Common myeloid progenitor, CD34-positive (primary cell): Measurements from ENCODE around the gene AP3B1.

Source experiments
- CTCF ChIA-PET: fragments of 350-600 bp; sonication (Branson Sonifier 250); formaldehyde crosslinking; loops from one replicate; lab custom pipeline; 2021; ENCODE audit warnings: antibody characterized with exemption; lab: Charles Lee
- POLR2A ChIA-PET: fragments of 350-600 bp; sonication (Branson Sonifier 250); formaldehyde crosslinking; loops from one replicate; lab custom pipeline; 2021; ENCODE audit warnings: antibody characterized with exemption; lab: Charles Lee
- DNase-seq, 3 donors: peaks; one replicate each; pipeline versions ENCODE4 v3.0.0 to v3.0.0-alpha.2; 2013
- H3K27ac ChIP-seq, 2 experiments: 1 replicate in 1 of 2; 2 replicates in 1 of 2; pipeline ENCODE4 v1.7.0; 2013; ENCODE audit warnings: inconsistent platforms in 2 of 2, low read length in 2 of 2, mild to moderate bottlenecking in 2 of 2, low read depth in 1 of 2, moderate library complexity in 1 of 2; ENCODE audit not compliant: severe bottlenecking in 2 of 2, insufficient read depth in 1 of 2, poor library complexity in 1 of 2
- H3K27me3 ChIP-seq, 5 experiments: replicated peaks in 2 of 5; 1 replicate in 3 of 5; 2 replicates in 2 of 5; pipeline versions ENCODE4 v1.6.1 to v1.7.0; 2013; ENCODE audit warnings: low read length in 4 of 5, mild to moderate bottlenecking in 2 of 5, moderate library complexity in 2 of 5, inconsistent platforms in 1 of 5; ENCODE audit not compliant: insufficient read depth in 5 of 5, control insufficient read depth in 4 of 5
- H3K36me3 ChIP-seq, 4 experiments: 1 replicate in 2 of 4; 2 replicates in 2 of 4; pipeline versions ENCODE4 v1.6.1 to v1.7.0; 2013; ENCODE audit warnings: low read length in 3 of 4, control low read depth in 1 of 4, mild to moderate bottlenecking in 1 of 4; ENCODE audit not compliant: control insufficient read depth in 4 of 4, insufficient read depth in 4 of 4
- H3K4me1 ChIP-seq, 4 experiments: 1 replicate in 3 of 4; 2 replicates in 1 of 4; pipeline versions ENCODE4 v1.6.1 to v1.7.1; 2013; ENCODE audit warnings: low read length in 3 of 4, mild to moderate bottlenecking in 3 of 4, control low read depth in 1 of 4, inconsistent platforms in 1 of 4, moderate library complexity in 1 of 4; ENCODE audit not compliant: control insufficient read depth in 4 of 4, insufficient read depth in 4 of 4; ENCODE audit errors: control extremely low read depth in 1 of 4
- H3K4me3 ChIP-seq, 7 experiments: 1 replicate in 4 of 7; 2 replicates in 3 of 7; pipeline versions ENCODE4 v1.5.1 to v1.7.0; 2013; ENCODE audit warnings: mild to moderate bottlenecking in 7 of 7, low read length in 6 of 7, moderate library complexity in 6 of 7, inconsistent platforms in 2 of 7, low read depth in 2 of 7, control low read depth in 1 of 7; ENCODE audit not compliant: insufficient read depth in 4 of 7, control insufficient read depth in 1 of 7; ENCODE audit errors: extremely low read depth in 1 of 7
- H3K9me3 ChIP-seq, 5 experiments: 1 replicate in 4 of 5; 2 replicates in 1 of 5; pipeline versions ENCODE4 v1.6.1 to v1.7.1; 2013; ENCODE audit warnings: low read length in 4 of 5, mild to moderate bottlenecking in 2 of 5, inconsistent platforms in 1 of 5, low read depth in 1 of 5, moderate library complexity in 1 of 5; ENCODE audit not compliant: control insufficient read depth in 4 of 5, insufficient read depth in 2 of 5; ENCODE audit errors: control extremely low read depth in 1 of 5
- WGBS: methylation state at CpG from one replicate; pipeline ENCODE4 v1.1.5; 2013; ENCODE audit not compliant: insufficient coverage; 5-methylcytosine and 5-hydroxymethylcytosine counted together

AP3B1 gene

GRCh38 chr5:78000191-78000590 lies 294.3 kb downstream of the AP3B1 start:
- Histone ChIP-seq H3K9me3 (no peaks in the 10 kb centered on the region), H3K4me3 (no peak overlapping the region), H3K27me3 (no peaks in the 10 kb centered on the region), H3K27ac (no peak overlapping the region), H3K4me1 (peaks cover 0 to 7% (median 0%) of the 10 kb centered on the region in 4 experiments), H3K36me3 (peaks cover 7 to 17% (median 12%) of the 10 kb centered on the region in 4 experiments)
- WGBS = 100% methylated on average over 2 of the region's 6 CpGs
- CTCF ChIA-PET = interaction anchor here (0.6 to 1.0 kb wide), 2 partner anchors 66 to 135 kb away, joined by 3 read pairs; no protein-coding TSS in a partner anchor
- no peak for DNase-seq
- POLR2A ChIA-PET = no interaction called here

- DNase-seq = no peak
- Histone ChIP-seq H3K4me3 (no peak overlapping the region), H3K36me3 (peaks cover 7 to 17% (median 12%) of the 10 kb centered on the region in 4 experiments), H3K9me3 (no peaks in the 10 kb centered on the region), H3K27ac (no peak overlapping the region), H3K4me1 (peaks cover 0 to 7% (median 0%) of the 10 kb centered on the region in 4 experiments), H3K27me3 (no peaks in the 10 kb centered on the region)
- ChIA-PET CTCF (no interaction called here), POLR2A (interaction anchor here (0.8 kb wide), 1 partner anchor 18 kb away, joined by 3 read pairs; no protein-coding TSS in a partner anchor)
- 96% methylated on average over 4 of the region's 7 CpGs for WGBS
Measured at GRCh38 chr5:77999399-77999798, 295.1 kb downstream of the AP3B1 start.

- Histone ChIP-seq H3K4me1 (no peaks in the 10 kb centered on the region), H3K27me3 (no peaks in the 10 kb centered on the region), H3K27ac (no peak overlapping the region), H3K9me3 (no peaks in the 10 kb centered on the region), H3K4me3 (no peak overlapping the region), H3K36me3 (peaks cover 4 to 16% (median 14%) of the 10 kb centered on the region in 4 experiments)
- DNase-seq = no peak
- no CpG with 5 or more reads among the region's 3 CpGs for WGBS
- CTCF ChIA-PET = interaction anchor here (0.8 to 1.0 kb wide), 2 partner anchors 8 to 11 kb away, joined by 3 read pairs; no protein-coding TSS in a partner anchor
- POLR2A ChIA-PET = no interaction called here
Measured at GRCh38 chr5:77996943-77997342, 297.6 kb downstream of the AP3B1 start.

GRCh38 chr5:77995793-77996409 lies 298.6 kb downstream of the AP3B1 start:
- no peak for DNase-seq
- peaks cover 4 to 16% (median 10%) of the 10 kb centered on the region in 4 experiments for H3K36me3 ChIP-seq
- ChIA-PET CTCF (interaction anchor here (0.8 to 1.2 kb wide), 3 partner anchors 9 to 12 kb away, joined by 3 read pairs; no protein-coding TSS in a partner anchor), POLR2A (interaction anchor here (0.6 kb wide), 1 partner anchor 297 kb away, joined by 8 read pairs; no protein-coding TSS in a partner anchor)
- WGBS = 96% methylated on average over 7 of the region's 12 CpGs
- no peaks in the 10 kb centered on the region for H3K9me3 ChIP-seq
- no peak overlapping the region for H3K27ac ChIP-seq
- no peaks in the 10 kb centered on the region for H3K27me3 ChIP-seq
- no peak overlapping the region for H3K4me3 ChIP-seq
- H3K4me1 ChIP-seq = no peaks in the 10 kb centered on the region

GRCh38 chr5:77994943-77995342 lies 299.6 kb downstream of the AP3B1 start:
- no peaks in the 10 kb centered on the region for H3K27me3 ChIP-seq
- WGBS = 80% methylated on average over 1 of the region's 3 CpGs
- H3K9me3 ChIP-seq = no peaks in the 10 kb centered on the region
- DNase-seq = no peak
- no peaks in the 10 kb centered on the region for H3K4me1 ChIP-seq
- no peak overlapping the region for H3K27ac ChIP-seq
- H3K36me3 ChIP-seq = peaks cover 4 to 16% (median 10%) of the 10 kb centered on the region in 4 experiments
- ChIA-PET POLR2A (no interaction called here), CTCF (interaction anchor here (1.1 to 1.2 kb wide), 2 partner anchors 11 to 14 kb away, joined by 3 to 4 read pairs; no protein-coding TSS in a partner anchor)
- no peak overlapping the region for H3K4me3 ChIP-seq

- H3K27me3 ChIP-seq = no peaks in the 10 kb centered on the region
- peaks cover 2 to 12% (median 6%) of the 10 kb centered on the region in 4 experiments for H3K36me3 ChIP-seq
- no peak overlapping the region for H3K4me3 ChIP-seq
- ChIA-PET POLR2A (no interaction called here), CTCF (interaction anchor here (1.1 to 1.5 kb wide), 2 partner anchors 15 to 366 kb away, joined by 3 to 4 read pairs; no protein-coding TSS in a partner anchor)
- no peak overlapping the region for H3K27ac ChIP-seq
- 98% methylated on average over 9 of the region's 10 CpGs for WGBS
- DNase-seq = no peak
- no peaks in the 10 kb centered on the region for H3K4me1 ChIP-seq
- no peaks in the 10 kb centered on the region for H3K9me3 ChIP-seq
Measured at GRCh38 chr5:77993855-77994318, 300.6 kb downstream of the AP3B1 start.
